ENCODE results near the gene MICB.

The MICB gene

DNA sequence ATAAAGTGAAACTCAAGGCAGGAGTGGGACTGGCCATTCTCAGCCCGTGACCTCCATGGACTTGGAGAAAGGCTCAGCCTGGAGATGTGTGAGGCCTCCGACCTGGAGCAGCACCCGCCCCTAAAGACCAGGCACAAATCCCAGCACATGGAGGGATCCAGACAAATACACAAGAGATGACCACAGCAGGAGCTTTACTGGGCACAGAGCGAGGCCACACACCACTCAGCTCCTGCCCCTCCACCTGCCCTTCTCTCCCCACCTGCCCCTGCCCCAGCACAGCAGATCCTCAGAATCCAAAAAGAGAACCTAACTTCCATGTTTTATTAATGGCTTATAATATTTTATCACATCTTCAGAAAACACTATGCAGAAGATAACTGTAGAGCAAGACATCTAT is 20.4 kb upstream of the MICB start:
- H3K9me2 ChIP-seq (replicated peaks; ENCODE audit: insufficient read depth, low read length) = no peaks in the 10 kb centered on the region
- no peaks in the 10 kb centered on the region for H3K9me3 ChIP-seq (ENCODE audit: insufficient read depth, low read length)
- no peaks in the 10 kb centered on the region for H3K79me2 ChIP-seq (ENCODE audit: insufficient read depth, low read length)
- H3K27ac ChIP-seq (ENCODE audit: low read depth, low read length) = no peak overlapping the region
- no peak overlapping the region for H3K4me2 ChIP-seq (ENCODE audit: low read depth, low read length, poor library complexity, severe bottlenecking)
- no peak for TF ChIP-seq EZH2phosphoT487 (conservative IDR thresholded peaks at IDR 0.05; ENCODE audit: low read length)
- TF ChIP-seq, protein P1, sequence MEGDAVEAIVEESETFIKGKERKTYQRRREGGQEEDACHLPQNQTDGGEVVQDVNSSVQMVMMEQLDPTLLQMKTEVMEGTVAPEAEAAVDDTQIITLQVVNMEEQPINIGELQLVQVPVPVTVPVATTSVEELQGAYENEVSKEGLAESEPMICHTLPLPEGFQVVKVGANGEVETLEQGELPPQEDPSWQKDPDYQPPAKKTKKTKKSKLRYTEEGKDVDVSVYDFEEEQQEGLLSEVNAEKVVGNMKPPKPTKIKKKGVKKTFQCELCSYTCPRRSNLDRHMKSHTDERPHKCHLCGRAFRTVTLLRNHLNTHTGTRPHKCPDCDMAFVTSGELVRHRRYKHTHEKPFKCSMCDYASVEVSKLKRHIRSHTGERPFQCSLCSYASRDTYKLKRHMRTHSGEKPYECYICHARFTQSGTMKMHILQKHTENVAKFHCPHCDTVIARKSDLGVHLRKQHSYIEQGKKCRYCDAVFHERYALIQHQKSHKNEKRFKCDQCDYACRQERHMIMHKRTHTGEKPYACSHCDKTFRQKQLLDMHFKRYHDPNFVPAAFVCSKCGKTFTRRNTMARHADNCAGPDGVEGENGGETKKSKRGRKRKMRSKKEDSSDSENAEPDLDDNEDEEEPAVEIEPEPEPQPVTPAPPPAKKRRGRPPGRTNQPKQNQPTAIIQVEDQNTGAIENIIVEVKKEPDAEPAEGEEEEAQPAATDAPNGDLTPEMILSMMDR (IDR thresholded peaks at IDR 0.05; ENCODE audit: insufficient read depth, low read length, poor library complexity, severe bottlenecking) = no peak
- no peak overlapping the region for H2AFZ ChIP-seq (ENCODE audit: low read depth, low read length, severe bottlenecking)
- no peaks in the 10 kb centered on the region for H3K36me3 ChIP-seq (ENCODE audit: low read length)
- H3F3A ChIP-seq (ENCODE audit: insufficient read depth) = no peaks in the 10 kb centered on the region
- H3K27me3 ChIP-seq (ENCODE audit: low read length) = no peaks in the 10 kb centered on the region
- H3K9ac ChIP-seq (ENCODE audit: low read length) = no peak overlapping the region
- no peaks in the 10 kb centered on the region for H4K20me1 ChIP-seq (ENCODE audit: low read depth, low read length)
- no peak overlapping the region for H3K4me3 ChIP-seq (ENCODE audit: insufficient read depth, low read length, poor library complexity, severe bottlenecking)

DNA sequence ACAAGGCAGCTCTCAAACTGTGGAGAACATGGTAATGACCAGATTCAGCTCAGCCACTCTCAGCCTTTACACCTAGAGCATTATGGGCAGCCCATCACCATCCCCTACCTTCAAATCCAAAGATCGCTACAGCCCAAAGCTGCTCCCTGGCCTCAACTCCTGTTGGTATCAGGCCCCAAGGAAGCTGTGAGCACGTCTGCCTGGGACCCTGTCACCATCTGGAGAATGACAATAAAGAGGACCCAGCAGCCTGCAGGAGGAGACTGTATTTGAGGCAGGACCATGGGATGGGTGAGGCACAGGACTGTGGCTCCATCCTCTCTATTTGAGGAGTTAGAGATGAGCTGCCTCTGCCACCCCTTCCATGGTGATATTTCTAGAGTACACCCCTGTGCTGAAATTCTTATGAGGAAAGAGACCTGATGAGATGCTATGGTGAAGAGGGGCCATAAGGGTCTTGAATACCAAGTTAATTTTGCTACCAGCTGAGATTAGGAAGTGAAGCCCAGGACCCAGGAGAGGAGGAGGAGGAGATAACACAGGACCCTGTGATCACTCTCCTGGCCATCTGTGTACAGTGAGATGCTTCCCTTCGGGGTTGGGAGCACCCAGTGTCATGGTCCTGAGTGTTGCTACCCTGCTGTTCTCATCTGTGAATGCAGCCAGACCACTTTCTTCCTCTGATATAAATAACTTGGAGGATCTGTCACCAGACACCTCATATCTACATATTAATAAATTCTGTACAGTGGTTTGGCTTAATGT is 19.6 kb upstream of the MICB start:
- Histone ChIP-seq H4K20me1 (ENCODE audit: low read depth, low read length) (no peaks in the 10 kb centered on the region), H3K9me2 (replicated peaks; ENCODE audit: insufficient read depth, low read length) (no peaks in the 10 kb centered on the region), H3K79me2 (ENCODE audit: insufficient read depth, low read length) (no peaks in the 10 kb centered on the region), H3K9ac (ENCODE audit: low read length) (no peak overlapping the region), H3K9me3 (ENCODE audit: insufficient read depth, low read length) (no peaks in the 10 kb centered on the region), H3K36me3 (ENCODE audit: low read length) (no peaks in the 10 kb centered on the region), H3F3A (ENCODE audit: insufficient read depth) (no peaks in the 10 kb centered on the region), H3K27ac (ENCODE audit: low read depth, low read length) (no peak overlapping the region), H3K4me2 (ENCODE audit: low read depth, low read length, poor library complexity, severe bottlenecking) (no peak overlapping the region), H3K27me3 (ENCODE audit: low read length) (no peaks in the 10 kb centered on the region), H3K4me3 (ENCODE audit: insufficient read depth, low read length, poor library complexity, severe bottlenecking) (no peak overlapping the region), H2AFZ (ENCODE audit: low read depth, low read length, severe bottlenecking) (no peak overlapping the region)
- TF ChIP-seq EZH2phosphoT487 (conservative IDR thresholded peaks at IDR 0.05; ENCODE audit: low read length) = no peak
- TF ChIP-seq, protein P1 (IDR thresholded peaks at IDR 0.05; ENCODE audit: insufficient read depth, low read length, poor library complexity, severe bottlenecking) = no peak

DNA sequence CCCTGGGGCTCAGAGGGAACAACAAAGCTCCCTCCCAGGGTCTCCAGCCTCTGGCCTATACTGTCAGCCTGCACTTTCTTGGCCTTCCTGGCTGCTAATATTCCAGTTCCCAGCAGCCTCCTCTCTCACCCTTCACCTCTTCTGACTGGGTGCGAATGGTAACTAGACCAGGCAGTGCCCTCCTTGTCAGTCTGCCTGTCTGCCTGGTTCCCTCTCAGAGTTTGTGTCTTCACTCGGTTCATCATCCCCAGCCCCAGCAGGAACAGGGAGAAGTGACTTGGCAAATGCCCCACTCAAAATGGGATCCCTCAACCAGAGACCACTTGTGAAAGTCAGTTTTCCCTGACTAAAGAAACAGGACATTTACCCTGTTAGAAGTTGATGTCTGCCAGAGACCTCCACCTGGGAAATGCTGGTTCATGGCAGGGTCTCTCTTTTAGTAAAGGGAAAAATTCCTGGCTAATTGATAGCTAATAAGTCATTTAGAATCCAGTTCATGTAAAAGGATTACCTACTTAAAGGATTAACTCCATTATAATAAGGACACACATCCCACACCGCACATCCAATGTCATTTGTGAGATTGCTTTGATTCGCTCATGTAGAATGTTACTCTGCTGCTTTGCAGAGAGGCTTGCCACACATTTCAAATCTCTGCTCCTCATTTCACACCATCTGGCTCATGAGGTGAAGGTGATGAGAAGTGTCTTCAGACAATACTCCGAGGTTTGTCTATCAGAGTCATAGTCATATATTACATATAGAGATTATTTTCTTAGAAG is 18.6 kb upstream of the MICB start:
- Histone ChIP-seq H3K9me2 (replicated peaks; ENCODE audit: insufficient read depth, low read length) (no peaks in the 10 kb centered on the region), H3K9ac (ENCODE audit: low read length) (no peak overlapping the region), H3K27ac (ENCODE audit: low read depth, low read length) (no peak overlapping the region), H4K20me1 (ENCODE audit: low read depth, low read length) (no peaks in the 10 kb centered on the region), H3K36me3 (ENCODE audit: low read length) (no peaks in the 10 kb centered on the region), H3K4me3 (ENCODE audit: insufficient read depth, low read length, poor library complexity, severe bottlenecking) (no peak overlapping the region), H3F3A (ENCODE audit: insufficient read depth) (no peaks in the 10 kb centered on the region), H3K4me2 (ENCODE audit: low read depth, low read length, poor library complexity, severe bottlenecking) (no peak overlapping the region), H3K79me2 (ENCODE audit: insufficient read depth, low read length) (no peaks in the 10 kb centered on the region), H3K9me3 (ENCODE audit: insufficient read depth, low read length) (no peaks in the 10 kb centered on the region), H2AFZ (ENCODE audit: low read depth, low read length, severe bottlenecking) (no peak overlapping the region), H3K27me3 (ENCODE audit: low read length) (no peaks in the 10 kb centered on the region)
- no peak for TF ChIP-seq EZH2phosphoT487 (conservative IDR thresholded peaks at IDR 0.05; ENCODE audit: low read length)
- TF ChIP-seq, protein P1 (IDR thresholded peaks at IDR 0.05; ENCODE audit: insufficient read depth, low read length, poor library complexity, severe bottlenecking) = no peak

Measured in SU-DHL-6 (cell line).